Stimulated activated CD8-positive, alpha-beta memory T cell treated with anti-CD3 and anti-CD28 coated beads, Interleukin-7, amount 100 ng/mL, for 1 hour (primary cell): Measurements from ENCODE around the gene SEC14L1.
A peak's percentile ranks its signal among the peaks of the same experiment; 100 is the strongest.
"Not testable (repeated sequence)": the region's sequence is repeated elsewhere in the genome, so short reads cannot be mapped to it uniquely, and the experiment has no call there.

Source experiments
- DNase-seq, 2 donors: peaks; one replicate each; pipeline ENCODE4 v3.0.0-alpha.2; 2020; ENCODE audit warnings: low read depth in 2 of 2

The SEC14L1 gene

GRCh38 chr17:77116371-77116860 is 24.4 kb upstream of the SEC14L1 start:
- DNase-seq: no peak

- DNase-seq: no peak
Observed at GRCh38 chr17:77117415-77117814, 23.4 kb upstream of the SEC14L1 start.

- DNase-seq: no peak
Observed at GRCh38 chr17:77118251-77118928, 22.4 kb upstream of the SEC14L1 start.

GRCh38 chr17:77119668-77120301 is 21.0 kb upstream of the SEC14L1 start:
- DNase-seq: no peak

- DNase-seq: no peak
Observed at GRCh38 chr17:77120868-77121267, 19.9 kb upstream of the SEC14L1 start.

GRCh38 chr17:77124192-77124889 is 16.4 kb upstream of the SEC14L1 start:
- DNase-seq: no peak

GRCh38 chr17:77125432-77125901 is 15.3 kb upstream of the SEC14L1 start:
- DNase-seq: no peak

GRCh38 chr17:77126519-77126918 is 14.2 kb upstream of the SEC14L1 start:
- DNase-seq: no peak

GRCh38 chr17:77127735-77128361 is 12.9 kb upstream of the SEC14L1 start:
- DNase-seq: peak; percentile 39 to 46

- no peak for DNase-seq
Observed at GRCh38 chr17:77128896-77129567, 11.7 kb upstream of the SEC14L1 start.

GRCh38 chr17:77129568-77130301 is 11.0 kb upstream of the SEC14L1 start:
- DNase-seq: no peak

- no peak for DNase-seq
Observed at GRCh38 chr17:77130525-77130924, 10.2 kb upstream of the SEC14L1 start.

GRCh38 chr17:77131904-77132303 is 8.9 kb upstream of the SEC14L1 start:
- no peak for DNase-seq

- DNase-seq: no peak
Observed at GRCh38 chr17:77132411-77133086, 8.2 kb upstream of the SEC14L1 start.

- no peak for DNase-seq
Observed at GRCh38 chr17:77133087-77133638, 7.6 kb upstream of the SEC14L1 start.

- no peak for DNase-seq
Observed at GRCh38 chr17:77136420-77136767, 4.4 kb upstream of the SEC14L1 start.

- no peak for DNase-seq
Observed at GRCh38 chr17:77137111-77137510, 3.7 kb upstream of the SEC14L1 start.

- DNase-seq: not testable (repeated sequence)
Observed at GRCh38 chr17:77137886-77138285, 2.9 kb upstream of the SEC14L1 start.

- peak; percentile 99 to 100 for DNase-seq
Observed at GRCh38 chr17:77140166-77140877, 447 bp upstream of the SEC14L1 start.
